ENCODE data around the gene CYB5R3. TPM values are rescaled to one million over a fixed set of nuclear protein-coding genes. Genes with fewer than 3 reads are reported as not detected.
"Not testable (repeated sequence)": the region's sequence is repeated elsewhere in the genome, so short reads cannot be mapped to it uniquely, and the experiment has no call there.

Gene CYB5R3
- total RNA-seq, 3 donors from 2014 or later = 58.5 to 74.2 (median 73.8) TPM

DNA sequence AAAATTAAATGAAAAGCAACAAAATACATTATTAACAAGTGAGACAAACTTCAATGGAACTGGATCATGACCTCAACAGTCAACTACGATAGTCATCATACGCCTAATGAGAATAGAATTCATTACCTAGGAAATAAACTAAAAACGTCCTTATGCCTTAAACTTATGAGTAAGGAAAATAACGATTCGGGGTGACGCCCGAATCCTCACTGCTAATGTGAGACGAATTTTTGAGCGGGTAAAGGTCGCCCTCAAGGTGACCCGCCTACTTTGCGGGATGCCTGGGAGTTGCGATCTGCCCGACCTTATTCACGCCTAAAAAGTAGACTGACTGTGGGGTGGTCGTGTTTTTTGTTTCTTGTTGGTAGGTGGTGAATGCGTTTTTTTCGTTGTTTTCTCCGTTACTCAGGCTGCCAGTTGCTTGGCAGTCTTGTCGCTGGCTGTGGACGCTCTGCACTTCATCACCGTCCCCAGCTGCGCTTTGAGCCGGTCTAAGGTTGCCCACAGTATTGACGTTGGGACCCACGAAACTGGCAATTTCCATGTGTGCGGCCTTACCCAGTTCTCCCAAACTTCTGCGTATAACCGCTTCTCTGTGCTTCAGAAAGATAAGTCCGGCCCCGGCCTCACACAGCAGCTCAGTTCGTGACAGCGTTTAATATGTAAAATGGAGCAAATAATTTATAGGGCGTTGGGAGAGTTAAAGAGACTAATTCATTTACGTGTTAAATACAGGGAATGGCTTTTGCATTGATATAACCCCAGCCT lies 33.9 kb downstream of the CYB5R3 start:
- DNase-seq (peak; percentile 72), ATAC-seq (peak; percentile 77 to 78)
- Mint-ChIP-seq H3K36me3 (ENCODE audit: insufficient read depth) (peaks cover 12% of the 10 kb centered on the region), H3K27me3 (ENCODE audit: low read depth) (no peaks in the 10 kb centered on the region), H3K9me3 (no peaks in the 10 kb centered on the region), H3K4me3 (peak overlapping the region; percentile 95), H3K4me1 (ENCODE audit: low read depth) (peaks cover 40% of the 10 kb centered on the region)

DNA sequence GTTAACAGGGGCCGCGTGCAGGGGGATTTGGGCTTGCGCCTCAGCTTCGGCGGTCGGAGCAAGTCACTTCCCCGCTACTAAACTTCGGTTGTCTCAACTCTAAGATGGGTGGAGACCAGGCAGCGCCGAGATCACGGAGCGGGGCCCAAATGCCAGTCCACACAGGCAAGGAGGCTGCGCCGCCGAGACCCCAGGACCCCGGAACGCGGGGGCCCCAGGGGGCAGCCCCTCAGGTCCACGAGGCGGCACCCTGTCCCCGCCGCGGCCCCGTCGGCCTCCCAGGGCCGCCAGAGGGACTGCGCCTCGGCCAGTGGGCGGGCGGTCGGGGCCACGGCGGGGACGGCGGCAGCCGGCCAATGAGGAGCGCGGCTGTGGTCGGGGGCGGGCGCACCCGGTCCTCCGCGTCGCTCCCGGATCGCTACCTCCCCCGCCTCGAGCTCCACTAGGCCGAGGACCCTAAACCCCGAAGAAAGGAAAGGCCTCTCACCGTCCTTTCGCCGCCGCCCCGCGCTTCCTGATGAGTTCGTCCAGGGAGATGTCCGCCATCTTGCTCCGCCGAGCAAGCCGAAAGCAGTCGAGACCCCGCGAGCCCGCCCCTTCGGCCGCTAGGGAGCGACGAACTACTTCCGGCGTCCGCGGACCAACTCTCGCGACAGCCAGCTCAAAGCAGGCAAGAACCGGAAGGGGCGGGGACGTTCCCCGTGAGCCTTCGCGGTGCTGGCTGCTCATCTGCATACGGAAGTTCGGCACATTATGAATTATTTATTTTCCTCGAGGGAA lies 34.7 kb downstream of the CYB5R3 start, which contains the start of gene POLDIP3:
Gene POLDIP3 (minus strand): TSS at position 572 of the 780 bp plus-strand sequence. CDS start 26 bp downstream, at position 546.
- H3K4me1 Mint-ChIP-seq (ENCODE audit: low read depth) = peaks cover 46% of the 10 kb centered on the region
- peak; percentile 66 to 69 for ATAC-seq
- H3K9me3 Mint-ChIP-seq = no peaks in the 10 kb centered on the region
- peak within 1 kb of the TSS; percentile 95 for H3K4me3 Mint-ChIP-seq
- H3K36me3 Mint-ChIP-seq (ENCODE audit: insufficient read depth) = peaks cover 14% of the 10 kb centered on the region
- peak; percentile 99 for DNase-seq
- no peaks in the 10 kb centered on the region for H3K27me3 Mint-ChIP-seq (ENCODE audit: low read depth)

DNA sequence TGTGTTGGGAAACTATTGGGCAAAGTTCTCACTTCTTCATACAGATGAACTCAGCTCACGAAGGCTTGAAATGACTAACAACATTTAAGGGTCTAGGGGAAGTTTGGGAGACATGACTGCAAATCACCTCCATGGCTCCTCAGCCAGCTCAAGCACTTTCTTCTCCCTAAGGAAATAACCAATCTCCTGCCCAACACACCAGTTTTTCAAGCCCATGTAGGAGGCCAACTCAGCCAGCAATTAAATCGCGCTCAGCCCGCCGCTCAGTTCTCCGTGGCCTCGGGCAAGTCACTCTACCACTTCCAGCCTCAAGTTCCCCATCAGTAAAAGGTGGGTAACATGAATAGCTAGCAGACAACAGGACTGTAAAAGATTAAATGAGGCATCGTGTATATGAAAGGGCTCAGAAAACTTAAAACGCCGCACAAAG lies 35.3 kb downstream of the CYB5R3 start:
- DNase-seq (no peak), ATAC-seq (peak; percentile 0 to 4)
- Mint-ChIP-seq H3K36me3 (ENCODE audit: insufficient read depth) (peaks cover 14% of the 10 kb centered on the region), H3K27me3 (ENCODE audit: low read depth) (no peaks in the 10 kb centered on the region), H3K4me3 (peak overlapping the region; percentile 92), H3K4me1 (ENCODE audit: low read depth) (peaks cover 52% of the 10 kb centered on the region), H3K9me3 (no peaks in the 10 kb centered on the region)

DNA sequence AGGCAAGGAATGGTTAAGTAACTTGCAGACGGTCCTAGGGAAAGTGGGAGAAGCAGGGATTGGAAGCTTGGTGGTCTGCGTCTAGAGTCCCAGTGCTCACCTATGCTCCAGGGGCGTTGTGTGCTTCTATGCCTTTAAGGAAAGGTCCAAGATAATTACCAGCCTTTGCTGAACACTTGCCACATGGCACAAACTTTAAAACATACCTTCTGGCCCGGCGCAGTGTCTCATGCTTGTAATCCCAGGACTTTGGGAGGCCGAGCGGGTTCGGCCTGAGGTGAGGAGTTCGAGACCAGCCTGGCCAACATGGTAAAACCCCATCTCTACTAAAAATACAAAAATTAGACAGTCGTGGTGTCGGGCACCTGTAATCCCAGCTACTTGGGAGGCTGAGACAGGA lies 36.9 kb downstream of the CYB5R3 start:
- Mint-ChIP-seq H3K9me3 (no peaks in the 10 kb centered on the region), H3K4me1 (ENCODE audit: low read depth) (peaks cover 57% of the 10 kb centered on the region), H3K36me3 (ENCODE audit: insufficient read depth) (peaks cover 15% of the 10 kb centered on the region), H3K4me3 (peak overlapping the region; percentile 92), H3K27me3 (ENCODE audit: low read depth) (no peaks in the 10 kb centered on the region)
- DNase-seq = no peak
- no peak for ATAC-seq

DNA sequence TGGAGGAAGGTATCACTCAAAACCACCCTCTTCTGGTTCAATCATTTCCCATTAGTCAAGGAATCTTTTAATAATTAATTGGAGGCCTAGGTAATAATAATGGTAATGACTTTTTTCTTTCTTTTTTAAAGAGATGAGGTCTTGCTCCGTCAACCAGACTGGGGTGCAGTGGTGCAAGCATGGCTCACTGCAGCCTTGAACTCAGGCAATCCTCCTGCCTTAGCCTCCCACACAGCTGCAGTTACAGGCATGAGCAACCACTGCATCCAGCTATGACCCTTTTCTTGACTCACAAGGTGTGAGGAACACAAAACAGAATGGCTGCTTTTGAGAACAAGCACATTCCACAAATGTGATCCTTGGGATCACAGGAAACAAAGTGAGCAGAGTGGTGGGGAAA lies 38.1 kb downstream of the CYB5R3 start:
- no peak overlapping the region for H3K4me3 Mint-ChIP-seq
- peaks cover 17% of the 10 kb centered on the region for H3K36me3 Mint-ChIP-seq (ENCODE audit: insufficient read depth)

DNA sequence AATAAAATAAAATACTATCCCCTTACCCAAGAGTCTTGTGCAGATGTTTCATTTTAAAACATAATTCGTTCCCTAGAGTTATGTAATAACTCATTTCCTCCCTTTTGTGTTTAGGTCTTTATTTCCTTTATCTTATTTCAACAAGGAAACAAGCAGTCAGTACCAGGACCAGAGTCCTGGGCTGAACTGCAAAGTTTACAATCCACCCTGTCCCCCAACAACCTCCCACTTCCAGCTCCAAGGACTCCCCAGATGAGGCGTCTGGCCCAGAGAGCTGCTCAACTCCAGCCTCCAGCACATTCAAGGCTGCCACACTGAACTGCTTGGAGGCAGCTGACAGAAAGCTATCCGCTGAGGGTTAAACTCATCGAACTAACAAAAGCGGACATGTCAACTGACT lies 39.0 kb downstream of the CYB5R3 start:
- Mint-ChIP-seq H3K27me3 (ENCODE audit: low read depth) (no peaks in the 10 kb centered on the region), H3K4me3 (no peak overlapping the region), H3K36me3 (ENCODE audit: insufficient read depth) (peaks cover 17% of the 10 kb centered on the region), H3K4me1 (ENCODE audit: low read depth) (peaks cover 56% of the 10 kb centered on the region), H3K9me3 (no peaks in the 10 kb centered on the region)
- no peak for ATAC-seq
- no peak for DNase-seq

More for the DNA sequence above, 38.1 kb downstream of the CYB5R3 start:
- DNase-seq = no peak
- ATAC-seq = no peak
- peaks cover 59% of the 10 kb centered on the region for H3K4me1 Mint-ChIP-seq (ENCODE audit: low read depth)
- H3K27me3 Mint-ChIP-seq (ENCODE audit: low read depth) = no peaks in the 10 kb centered on the region
- no peaks in the 10 kb centered on the region for H3K9me3 Mint-ChIP-seq

DNA sequence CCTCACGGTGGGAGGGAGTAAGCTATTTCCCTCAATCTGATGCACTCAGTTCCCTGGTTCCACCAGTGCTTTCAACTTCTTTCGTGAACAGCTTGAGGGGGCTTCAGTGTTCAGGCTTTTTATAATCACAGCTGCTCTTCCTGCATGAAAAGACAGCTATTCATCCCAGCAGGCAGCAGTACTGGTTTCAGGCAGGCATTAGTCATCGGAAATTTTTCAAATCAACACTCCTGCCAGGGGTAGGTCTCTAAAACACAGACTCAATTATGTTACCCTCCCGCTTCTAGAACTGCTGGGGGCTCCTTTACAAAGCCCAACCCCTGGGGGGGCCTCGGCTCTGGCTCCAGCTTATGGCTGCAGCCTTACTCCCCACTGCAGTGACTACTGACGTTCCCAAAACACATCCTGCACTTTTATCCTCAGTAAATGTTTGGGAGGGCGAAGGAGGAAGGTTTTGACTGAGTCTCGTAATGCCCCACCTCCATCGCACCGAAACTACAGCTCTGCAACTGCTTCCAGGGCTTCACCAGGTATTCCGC lies 40.3 kb downstream of the CYB5R3 start:
- DNase-seq (no peak), ATAC-seq (peak; percentile 61 to 74)
- H3K27me3 Mint-ChIP-seq (ENCODE audit: low read depth) = no peaks in the 10 kb centered on the region
- H3K4me3 Mint-ChIP-seq = no peak overlapping the region
- H3K9me3 Mint-ChIP-seq = no peaks in the 10 kb centered on the region
- peaks cover 59% of the 10 kb centered on the region for H3K4me1 Mint-ChIP-seq (ENCODE audit: low read depth)
- H3K36me3 Mint-ChIP-seq (ENCODE audit: insufficient read depth) = peaks cover 17% of the 10 kb centered on the region

DNA sequence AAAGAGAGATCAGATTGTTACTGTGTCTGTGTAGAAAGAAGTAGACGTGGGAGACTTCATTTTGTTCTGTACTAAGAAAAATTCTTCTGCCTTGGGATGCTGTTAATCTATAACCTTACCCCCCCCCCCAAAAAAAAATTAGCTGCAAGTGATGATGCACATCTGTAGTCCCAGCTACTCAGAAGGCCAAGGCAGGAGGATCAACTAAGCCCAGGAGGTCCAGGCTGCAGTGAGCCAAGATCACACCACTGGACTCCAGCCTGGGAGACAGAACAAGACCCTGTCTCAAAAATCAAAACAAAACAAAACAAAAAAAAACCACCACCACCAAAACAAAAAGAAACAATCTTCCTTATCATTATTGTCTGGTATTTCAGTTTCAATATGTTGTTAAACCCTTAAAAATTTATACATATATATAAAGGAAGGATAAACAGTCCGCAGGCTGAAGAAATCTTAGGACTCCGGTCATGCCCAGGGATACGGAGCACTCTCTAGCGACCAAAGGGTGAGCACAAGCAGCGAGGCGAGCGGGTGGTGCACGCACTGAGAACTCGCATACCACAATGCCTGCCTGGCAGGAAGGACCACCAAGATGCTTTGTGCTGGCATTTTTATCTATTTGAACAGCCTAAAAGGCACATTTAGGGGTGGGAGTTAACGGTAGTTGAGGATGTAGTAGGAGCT lies 40.9 kb downstream of the CYB5R3 start:
- Mint-ChIP-seq H3K27me3 (ENCODE audit: low read depth) (no peaks in the 10 kb centered on the region), H3K4me3 (no peak overlapping the region), H3K36me3 (ENCODE audit: insufficient read depth) (peaks cover 18% of the 10 kb centered on the region), H3K9me3 (no peaks in the 10 kb centered on the region), H3K4me1 (ENCODE audit: low read depth) (peaks cover 57% of the 10 kb centered on the region)
- ATAC-seq (no peak), DNase-seq (no peak)

DNA sequence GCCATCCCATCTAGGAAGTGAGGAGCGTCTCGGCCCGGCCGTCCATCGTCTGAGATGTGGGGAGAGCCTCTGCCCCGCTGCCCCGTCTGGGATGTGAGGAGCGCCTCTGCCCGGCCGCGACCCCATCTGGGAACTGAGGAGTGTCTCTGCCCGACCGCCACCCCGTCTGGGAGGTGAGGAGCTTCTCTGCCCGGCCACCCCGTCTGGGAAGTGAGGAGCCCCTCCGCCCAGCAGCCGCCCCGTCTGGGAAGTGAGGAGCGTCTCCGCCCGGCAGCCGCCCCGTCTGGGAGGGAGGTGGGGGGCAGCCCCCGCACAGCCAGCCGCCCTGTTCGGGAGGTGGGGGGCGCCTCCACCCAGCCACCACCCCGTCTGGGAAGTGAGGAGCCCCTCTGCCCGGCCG lies 41.6 kb downstream of the CYB5R3 start:
- H3K4me3 Mint-ChIP-seq; H3K9me3 Mint-ChIP-seq; ATAC-seq; H3K27me3 Mint-ChIP-seq (ENCODE audit: low read depth); DNase-seq: not testable (repeated sequence)
- H3K36me3 Mint-ChIP-seq (ENCODE audit: insufficient read depth) = peaks cover 18% of the 10 kb centered on the region
- H3K4me1 Mint-ChIP-seq (ENCODE audit: low read depth) = peaks cover 52% of the 10 kb centered on the region

DNA sequence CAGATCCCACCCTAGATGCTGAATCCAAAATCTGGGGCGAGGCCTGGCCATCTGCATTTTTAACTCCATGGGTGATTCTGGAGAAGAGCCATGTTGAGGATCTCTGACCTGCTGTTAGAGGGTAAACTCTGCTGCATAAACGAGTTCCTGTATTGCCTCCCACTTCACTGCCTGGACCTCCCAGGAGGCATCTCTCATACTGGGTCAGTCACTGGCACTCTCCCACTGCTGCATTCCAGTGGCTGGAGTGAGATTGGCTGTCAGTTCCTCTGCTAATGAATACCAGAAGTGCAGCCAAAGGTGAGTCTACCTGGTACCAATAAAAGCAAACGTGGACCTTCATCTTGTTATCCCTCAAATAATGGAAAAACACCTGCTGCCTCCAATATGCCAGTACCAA lies 44.8 kb downstream of the CYB5R3 start:
- no peaks in the 10 kb centered on the region for H3K9me3 Mint-ChIP-seq
- peaks cover 24% of the 10 kb centered on the region for H3K36me3 Mint-ChIP-seq (ENCODE audit: insufficient read depth)
- ATAC-seq = no peak
- no peak overlapping the region for H3K4me3 Mint-ChIP-seq
- DNase-seq = no peak
- H3K27me3 Mint-ChIP-seq (ENCODE audit: low read depth) = no peaks in the 10 kb centered on the region
- H3K4me1 Mint-ChIP-seq (ENCODE audit: low read depth) = peaks cover 28% of the 10 kb centered on the region

DNA sequence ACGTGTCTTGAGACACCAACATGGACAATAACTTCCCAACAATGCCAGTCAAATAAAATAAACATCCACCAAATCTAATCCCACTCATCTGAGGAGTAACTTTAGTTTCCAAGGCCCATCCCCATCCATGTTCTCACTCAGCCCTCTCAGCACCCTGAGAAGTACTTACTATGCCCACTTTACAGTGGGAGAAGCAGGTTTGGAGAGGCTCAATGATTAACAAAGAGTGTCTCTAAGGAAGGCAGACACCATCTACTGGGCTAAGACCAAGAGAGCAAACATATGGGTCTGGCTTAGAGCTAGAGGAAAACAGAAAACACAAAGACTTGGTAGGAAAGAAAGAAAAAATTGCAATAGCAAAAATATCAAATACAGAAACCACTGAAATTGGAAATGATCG lies 45.8 kb downstream of the CYB5R3 start:
- peaks cover 18% of the 10 kb centered on the region for H3K4me1 Mint-ChIP-seq (ENCODE audit: low read depth)
- no peaks in the 10 kb centered on the region for H3K9me3 Mint-ChIP-seq
- ATAC-seq (no peak), DNase-seq (no peak)
- peaks cover 32% of the 10 kb centered on the region for H3K36me3 Mint-ChIP-seq (ENCODE audit: insufficient read depth)
- no peak overlapping the region for H3K4me3 Mint-ChIP-seq
- no peaks in the 10 kb centered on the region for H3K27me3 Mint-ChIP-seq (ENCODE audit: low read depth)

DNA sequence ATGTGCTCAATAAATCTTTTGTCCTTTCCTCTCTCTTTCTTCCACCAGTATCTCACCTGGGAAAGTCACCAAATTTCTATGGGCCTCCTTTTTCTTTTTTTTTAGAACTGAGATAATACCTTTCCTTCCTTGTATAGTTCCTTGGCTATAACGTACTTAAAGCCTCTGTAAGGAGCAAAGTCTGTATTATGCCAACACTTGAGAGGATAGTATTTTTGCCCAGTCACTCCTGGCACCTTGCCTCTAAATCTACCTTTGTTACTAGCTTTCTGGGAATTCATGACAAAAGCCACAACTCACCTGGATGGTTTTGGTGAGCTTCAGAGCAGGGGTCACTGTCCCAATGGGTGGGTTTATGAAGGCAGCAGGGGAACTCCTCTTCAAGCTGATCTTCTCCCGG lies 46.7 kb downstream of the CYB5R3 start:
- Mint-ChIP-seq H3K4me3 (no peak overlapping the region), H3K9me3 (no peaks in the 10 kb centered on the region), H3K36me3 (ENCODE audit: insufficient read depth) (peaks cover 31% of the 10 kb centered on the region), H3K4me1 (ENCODE audit: low read depth) (peaks cover 18% of the 10 kb centered on the region), H3K27me3 (ENCODE audit: low read depth) (no peaks in the 10 kb centered on the region)
- no peak for ATAC-seq
- no peak for DNase-seq

DNA sequence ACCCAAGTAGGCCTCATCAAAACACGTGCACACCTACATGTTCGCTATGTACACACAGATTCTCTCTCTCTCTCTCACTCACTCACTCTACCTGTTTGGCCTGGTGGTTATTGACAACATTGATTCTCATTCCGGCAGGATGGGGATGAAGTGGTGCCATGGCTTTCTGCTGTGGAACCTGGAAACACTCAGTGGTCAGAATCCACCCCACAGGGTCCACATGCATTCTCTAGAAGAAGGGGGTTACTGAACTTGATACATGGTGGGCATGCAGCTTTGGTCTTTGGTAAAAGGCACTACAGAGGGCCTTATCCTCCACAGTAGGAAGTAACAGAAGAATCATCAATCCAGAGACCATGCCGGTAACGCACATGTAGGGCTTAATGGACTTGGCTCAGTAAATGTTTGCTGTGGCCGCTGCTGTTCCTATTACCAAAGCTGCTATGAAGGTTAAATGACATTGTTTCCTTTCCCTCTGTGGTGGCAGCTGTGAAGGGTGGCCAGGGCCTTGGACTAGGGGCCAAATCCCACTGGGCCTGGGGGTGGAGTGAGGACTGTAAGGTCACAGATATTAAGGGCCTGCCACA lies 47.2 kb downstream of the CYB5R3 start:
- DNase-seq = no peak
- Mint-ChIP-seq H3K36me3 (ENCODE audit: insufficient read depth) (peaks cover 36% of the 10 kb centered on the region), H3K4me3 (no peak overlapping the region), H3K27me3 (ENCODE audit: low read depth) (no peaks in the 10 kb centered on the region), H3K9me3 (no peaks in the 10 kb centered on the region), H3K4me1 (ENCODE audit: low read depth) (peaks cover 18% of the 10 kb centered on the region)
- no peak for ATAC-seq

Measured in activated T-cell treated with anti-CD3 and anti-CD28 coated beads, Interleukin-2, amount 50 U/mL, for 4 hours (primary cell).